ENCODE results near the gene FAM234B.

FAM234B gene

GRCh38 chr12:13024531-13024916, 19.7 kb upstream of the FAM234B start:
- Histone ChIP-seq H3K4me2 (ENCODE audit: low read length) (no peak overlapping the region), H2BK15ac (replicated peaks; ENCODE audit: low read depth) (no peak overlapping the region), H3K4me1 (ENCODE audit: control insufficient read depth, low read depth, low read length) (peaks cover 2% of the 10 kb centered on the region), H4K5ac (ENCODE audit: low read length) (no peak overlapping the region), H3K79me1 (ENCODE audit: low read length) (no peaks in the 10 kb centered on the region), H3K36me3 (ENCODE audit: control insufficient read depth, insufficient read depth, low read length) (no peaks in the 10 kb centered on the region), H3K9ac (ENCODE audit: low read length) (no peak overlapping the region), H2BK5ac (ENCODE audit: low read length) (no peak overlapping the region), H3K18ac (ENCODE audit: low read length) (no peak overlapping the region), H4K8ac (ENCODE audit: low read depth, low read length) (no peak overlapping the region), H3K79me2 (ENCODE audit: control insufficient read depth, insufficient read depth, low read length) (no peaks in the 10 kb centered on the region), H3K56ac (ENCODE audit: low read length) (no peak overlapping the region), H3K23ac (ENCODE audit: low read length) (no peak overlapping the region), H3K4ac (ENCODE audit: low read depth, low read length) (no peak overlapping the region), H3K4me3 (ENCODE audit: low read length) (no peak overlapping the region), H2AK5ac (ENCODE audit: low read length) (no peak overlapping the region), H2BK120ac (ENCODE audit: low read depth, low read length) (no peak overlapping the region), H3K27ac (ENCODE audit: low read depth, low read length) (no peak overlapping the region), H3K27me3 (ENCODE audit: insufficient read depth, low read length, poor library complexity) (no peaks in the 10 kb centered on the region)
- no peak for DNase-seq
- no CpG with 5 or more reads among the region's 5 CpGs for WGBS (ENCODE audit: extremely low coverage, insufficient coverage, low lambda C conversion rate)

- no peak overlapping the region for H3K18ac ChIP-seq (ENCODE audit: low read length)
- no CpG with 5 or more reads among the region's 1 CpG for WGBS (ENCODE audit: extremely low coverage, insufficient coverage, low lambda C conversion rate)
- no peak overlapping the region for H2BK15ac ChIP-seq (replicated peaks; ENCODE audit: low read depth)
- H3K4me3 ChIP-seq (ENCODE audit: low read length) = no peak overlapping the region
- no peak overlapping the region for H4K5ac ChIP-seq (ENCODE audit: low read length)
- no peak overlapping the region for H3K23ac ChIP-seq (ENCODE audit: low read length)
- no peak overlapping the region for H2BK120ac ChIP-seq (ENCODE audit: low read depth, low read length)
- peaks cover 2% of the 10 kb centered on the region for H3K4me1 ChIP-seq (ENCODE audit: control insufficient read depth, low read depth, low read length)
- H3K79me2 ChIP-seq (ENCODE audit: control insufficient read depth, insufficient read depth, low read length) = no peaks in the 10 kb centered on the region
- DNase-seq = no peak
- no peaks in the 10 kb centered on the region for H3K36me3 ChIP-seq (ENCODE audit: control insufficient read depth, insufficient read depth, low read length)
- no peak overlapping the region for H3K4me2 ChIP-seq (ENCODE audit: low read length)
- no peak overlapping the region for H4K8ac ChIP-seq (ENCODE audit: low read depth, low read length)
- H3K27ac ChIP-seq (ENCODE audit: low read depth, low read length) = no peak overlapping the region
- H2BK5ac ChIP-seq (ENCODE audit: low read length) = no peak overlapping the region
- H2AK5ac ChIP-seq (ENCODE audit: low read length) = no peak overlapping the region
- H3K79me1 ChIP-seq (ENCODE audit: low read length) = no peaks in the 10 kb centered on the region
- H3K27me3 ChIP-seq (ENCODE audit: insufficient read depth, low read length, poor library complexity) = no peaks in the 10 kb centered on the region
- H3K56ac ChIP-seq (ENCODE audit: low read length) = no peak overlapping the region
- H3K4ac ChIP-seq (ENCODE audit: low read depth, low read length) = no peak overlapping the region
- H3K9ac ChIP-seq (ENCODE audit: low read length) = no peak overlapping the region
These were observed 17.9 kb upstream of the FAM234B start for GRCh38 chr12:13026286-13026685.

GRCh38 chr12:13027032-13027431, 17.1 kb upstream of the FAM234B start:
- Histone ChIP-seq H3K9ac (ENCODE audit: low read length) (no peak overlapping the region), H3K4me3 (ENCODE audit: low read length) (no peak overlapping the region), H2AK5ac (ENCODE audit: low read length) (no peak overlapping the region), H3K4me2 (ENCODE audit: low read length) (no peak overlapping the region), H2BK120ac (ENCODE audit: low read depth, low read length) (no peak overlapping the region), H3K56ac (ENCODE audit: low read length) (no peak overlapping the region), H3K36me3 (ENCODE audit: control insufficient read depth, insufficient read depth, low read length) (no peaks in the 10 kb centered on the region), H3K18ac (ENCODE audit: low read length) (no peak overlapping the region), H3K79me1 (ENCODE audit: low read length) (no peaks in the 10 kb centered on the region), H4K5ac (ENCODE audit: low read length) (no peak overlapping the region), H3K79me2 (ENCODE audit: control insufficient read depth, insufficient read depth, low read length) (no peaks in the 10 kb centered on the region), H3K27me3 (ENCODE audit: insufficient read depth, low read length, poor library complexity) (no peaks in the 10 kb centered on the region), H2BK15ac (replicated peaks; ENCODE audit: low read depth) (no peak overlapping the region), H3K27ac (ENCODE audit: low read depth, low read length) (no peak overlapping the region), H2BK5ac (ENCODE audit: low read length) (no peak overlapping the region), H3K4ac (ENCODE audit: low read depth, low read length) (no peak overlapping the region), H3K23ac (ENCODE audit: low read length) (no peak overlapping the region), H4K8ac (ENCODE audit: low read depth, low read length) (no peak overlapping the region), H3K4me1 (ENCODE audit: control insufficient read depth, low read depth, low read length) (peaks cover 2% of the 10 kb centered on the region)
- 100% methylated on average over 1 of the region's 2 CpGs for WGBS (ENCODE audit: extremely low coverage, insufficient coverage, low lambda C conversion rate)
- DNase-seq = no peak

- H2BK15ac ChIP-seq (replicated peaks; ENCODE audit: low read depth) = no peak overlapping the region
- no peak for DNase-seq
- no peaks in the 10 kb centered on the region for H3K27me3 ChIP-seq (ENCODE audit: insufficient read depth, low read length, poor library complexity)
- H3K4me1 ChIP-seq (ENCODE audit: control insufficient read depth, low read depth, low read length) = no peaks in the 10 kb centered on the region
- no peak overlapping the region for H3K4ac ChIP-seq (ENCODE audit: low read depth, low read length)
- H3K18ac ChIP-seq (ENCODE audit: low read length) = no peak overlapping the region
- H2BK120ac ChIP-seq (ENCODE audit: low read depth, low read length) = no peak overlapping the region
- no peak overlapping the region for H3K27ac ChIP-seq (ENCODE audit: low read depth, low read length)
- no peak overlapping the region for H3K4me3 ChIP-seq (ENCODE audit: low read length)
- H3K79me2 ChIP-seq (ENCODE audit: control insufficient read depth, insufficient read depth, low read length) = no peaks in the 10 kb centered on the region
- H3K36me3 ChIP-seq (ENCODE audit: control insufficient read depth, insufficient read depth, low read length) = no peaks in the 10 kb centered on the region
- H3K23ac ChIP-seq (ENCODE audit: low read length) = no peak overlapping the region
- H3K9ac ChIP-seq (ENCODE audit: low read length) = no peak overlapping the region
- no peak overlapping the region for H4K8ac ChIP-seq (ENCODE audit: low read depth, low read length)
- H2BK5ac ChIP-seq (ENCODE audit: low read length) = no peak overlapping the region
- no peak overlapping the region for H3K56ac ChIP-seq (ENCODE audit: low read length)
- no peaks in the 10 kb centered on the region for H3K79me1 ChIP-seq (ENCODE audit: low read length)
- H3K4me2 ChIP-seq (ENCODE audit: low read length) = no peak overlapping the region
- no peak overlapping the region for H2AK5ac ChIP-seq (ENCODE audit: low read length)
- H4K5ac ChIP-seq (ENCODE audit: low read length) = no peak overlapping the region
These were observed 16.7 kb upstream of the FAM234B start for GRCh38 chr12:13027508-13027907.

- Histone ChIP-seq H2BK120ac (ENCODE audit: low read depth, low read length) (no peak overlapping the region), H3K27ac (ENCODE audit: low read depth, low read length) (no peak overlapping the region), H2BK15ac (replicated peaks; ENCODE audit: low read depth) (no peak overlapping the region), H3K27me3 (ENCODE audit: insufficient read depth, low read length, poor library complexity) (no peaks in the 10 kb centered on the region), H2AK5ac (ENCODE audit: low read length) (no peak overlapping the region), H3K18ac (ENCODE audit: low read length) (no peak overlapping the region), H3K9ac (ENCODE audit: low read length) (no peak overlapping the region), H3K79me1 (ENCODE audit: low read length) (no peaks in the 10 kb centered on the region), H3K4me3 (ENCODE audit: low read length) (no peak overlapping the region), H2BK5ac (ENCODE audit: low read length) (no peak overlapping the region), H4K8ac (ENCODE audit: low read depth, low read length) (no peak overlapping the region), H3K4me2 (ENCODE audit: low read length) (no peak overlapping the region), H4K5ac (ENCODE audit: low read length) (no peak overlapping the region), H3K23ac (ENCODE audit: low read length) (no peak overlapping the region), H3K4me1 (ENCODE audit: control insufficient read depth, low read depth, low read length) (no peaks in the 10 kb centered on the region), H3K36me3 (ENCODE audit: control insufficient read depth, insufficient read depth, low read length) (no peaks in the 10 kb centered on the region), H3K4ac (ENCODE audit: low read depth, low read length) (no peak overlapping the region), H3K79me2 (ENCODE audit: control insufficient read depth, insufficient read depth, low read length) (no peaks in the 10 kb centered on the region), H3K56ac (ENCODE audit: low read length) (no peak overlapping the region)
- peak; percentile 32 for DNase-seq
- whole genome bisulfite sequencing (ENCODE audit: extremely low coverage, insufficient coverage, low lambda C conversion rate) = no CpG with 5 or more reads among the region's 4 CpGs
These were observed 15.2 kb upstream of the FAM234B start for GRCh38 chr12:13028825-13029570.

Measured in mesendoderm (in vitro differentiated cells).